ENCODE results near the gene PWWP2B. TPM values are rescaled to one million over a fixed set of nuclear protein-coding genes. Genes with fewer than 3 reads are reported as not detected.
A peak's percentile ranks its signal among the peaks of the same experiment; 100 is the strongest.

PWWP2B gene
- total and polyA plus RNA-seq, 2 of the 8 experiments (the other 6 are each of a cell fraction or from before 2014, with no cell fraction given): 5.3 to 10.8 TPM

GRCh38 chr10:132395704-132396493 is 1.1 kb upstream of the PWWP2B start:
- Histone ChIP-seq H3K9ac (replicated peaks in 1 of 4; ENCODE audit: extremely low read depth in 1 of 4, low read depth in 3 of 4, low read length in 3 of 4) (no peak overlapping the region), H2BK120ac (replicated peaks; ENCODE audit: low read depth, low read length) (no peak overlapping the region), H3K79me2 (ENCODE audit: control insufficient read depth in 1 of 2, insufficient read depth in 2 of 2, low read length in 2 of 2) (no peaks in the 10 kb centered on the region), H3K9me3 (ENCODE audit: insufficient read depth in 2 of 2, low read depth in 1 of 2, low read length in 1 of 2) (no peaks in the 10 kb centered on the region), H2AK5ac (ENCODE audit: low read depth, low read length) (no peak overlapping the region; the same call in 1 of the 2 replicates), H3K27me3 (replicated peaks in 1 of 4; ENCODE audit: control insufficient read depth in 3 of 4, extremely low read depth in 1 of 4, insufficient read depth in 3 of 4, low read length in 3 of 4) (peaks cover 0 to 10% (median 2%) of the 10 kb centered on the region in 4 experiments; a peak in 4 of 7 replicates), H2BK12ac (ENCODE audit: low read depth, low read length) (no peak overlapping the region), H4K20me1 (replicated peaks in 1 of 2; ENCODE audit: control insufficient read depth in 1 of 2, insufficient read depth in 2 of 2, low read length in 2 of 2) (peaks cover 0 to 7% of the 10 kb centered on the region in 2 experiments), H3K4me2 (ENCODE audit: insufficient read depth in 1 of 2, low read depth in 2 of 2, low read length in 2 of 2) (peak overlapping the region; percentile 27 to 69; a peak in 3 of 4 replicates), H3K27ac (ENCODE audit: low read depth, low read length) (no peak overlapping the region), H2BK15ac (ENCODE audit: low read length) (no peak overlapping the region), H3K56ac (replicated peaks; ENCODE audit: insufficient read length, low read depth, low read length) (no peak overlapping the region), H2BK5ac (ENCODE audit: low read depth, low read length) (no peak overlapping the region), H3K4me1 (replicated peaks in 1 of 4; ENCODE audit: control insufficient read depth in 3 of 4, insufficient read depth in 4 of 4, low read length in 3 of 4) (peaks cover 0 to 25% (median 15%) of the 10 kb centered on the region in 4 experiments; a peak in 6 of 7 replicates), H3K4me3 (ENCODE audit: extremely low read depth in 1 of 4, insufficient read depth in 2 of 4, low read depth in 3 of 4, low read length in 4 of 4) (peak overlapping the region; percentile 34 to 66 (median 37); a peak in 7 of 8 replicates), H3K18ac (ENCODE audit: extremely low read depth, low read length) (no peak overlapping the region; the same call in 1 of the 2 replicates), H3K79me1 (ENCODE audit: low read depth, low read length) (no peaks in the 10 kb centered on the region), H2AFZ (ENCODE audit: low read length) (no peak overlapping the region; the same call in 1 of the 2 replicates), H2BK20ac (ENCODE audit: low read length) (no peak overlapping the region), H4K5ac (ENCODE audit: insufficient read length, low read depth, low read length) (no peak overlapping the region), H3K4ac (replicated peaks; ENCODE audit: insufficient read length, low read depth, low read length) (no peak overlapping the region), H3K23me2 (ENCODE audit: low read depth, low read length) (peaks cover 10% of the 10 kb centered on the region), H4K91ac (replicated peaks; ENCODE audit: insufficient read length, low read length) (peak overlapping the region; percentile 40), H3K14ac (ENCODE audit: insufficient read length) (no peak overlapping the region), H4K8ac (ENCODE audit: extremely low read depth, insufficient read depth, low read length) (peak overlapping the region; percentile 40; the same call in 1 of the 2 replicates), H3K36me3 (ENCODE audit: control insufficient read depth in 2 of 4, insufficient read depth in 4 of 4, low read length in 3 of 4) (no peaks in the 10 kb centered on the region), H3K23ac (ENCODE audit: insufficient read length) (no peak overlapping the region)
- WGBS, 2 experiments (ENCODE audit: extremely low coverage in 1 of 2, insufficient coverage in 1 of 2, insufficient read length in 1 of 2, insufficient replicate concordance in 2 of 2, low coverage in 1 of 2, low lambda C conversion rate in 2 of 2, missing lambda C conversion rate in 1 of 2): 16% methylated on average over 36 of the region's 71 CpGs; no CpG with 5 or more reads in 1 of the 2 experiments
- FAIRE-seq (no peak), DNase-seq (ENCODE audit: low read depth in 1 of 2, low spot score in 2 of 2) (peak in 1 of 2 experiments; percentile 86)
- ChIA-PET POLR2A (ENCODE audit: partially characterized antibody) (interaction anchor here (0.6 kb wide), 1 partner anchor 14 kb away, joined by 3 read pairs; no protein-coding TSS in a partner anchor), CTCF (ENCODE audit: partially characterized antibody) (no interaction called here)
- TF ChIP-seq ASH2L (IDR thresholded peaks at IDR 0.05; ENCODE audit: low read length): no peak

Measured in H1 (cell line).